ENCODE results near the gene RAD21L1.

Gene RAD21L1

GRCh38 chr20:1225783-1226654 lies at the start of gene RAD21L1:
TSS of gene RAD21L1 (plus strand) at chr20:1226044. CDS start at chr20:1228454, 2,410 bp downstream.
- CTCF ChIA-PET: interaction anchor here (0.6 to 1.1 kb wide), 2 partner anchors 17 to 36 kb away, joined by 3 to 5 read pairs; no protein-coding TSS in a partner anchor
- POLR2A ChIA-PET: interaction anchor here (0.8 to 1.0 kb wide), 4 partner anchors 23 to 99 kb away, joined by 3 read pairs; partner anchors contain the start of genes C20orf202 and SNPH
- DNase-seq (ENCODE audit: extremely low spot score): peak; percentile 98
- no peak for TF ChIP-seq ELF4 (IDR thresholded peaks at IDR 0.05)
- peak; percentile 93 for TF ChIP-seq L3MBTL2 (conservative IDR thresholded peaks at IDR 0.05)

GRCh38 chr20:1177680-1178079 lies 48.2 kb upstream of the RAD21L1 start:
- CTCF ChIA-PET: no interaction called here
- no peak for TF ChIP-seq CTBP1 (IDR thresholded peaks at IDR 0.05; ENCODE audit: borderline replicate concordance)
- TF ChIP-seq PKNOX1 (IDR thresholded peaks at IDR 0.05): peak; percentile 51

GRCh38 chr20:1178103-1178502 lies 47.7 kb upstream of the RAD21L1 start:
- POLR2A ChIA-PET: no interaction called here
- CTCF ChIA-PET: no interaction called here
- DNase-seq (ENCODE audit: extremely low spot score): no peak
- TF ChIP-seq CTBP1 (IDR thresholded peaks at IDR 0.05; ENCODE audit: borderline replicate concordance) (no peak), FOXK2 (IDR thresholded peaks at IDR 0.05) (no peak), SUZ12 (IDR thresholded peaks at IDR 0.05) (no peak), LEF1 (IDR thresholded peaks at IDR 0.05; ENCODE audit: borderline replicate concordance) (no peak), SP1 (IDR thresholded peaks at IDR 0.05) (no peak), BHLHE40 (IDR thresholded peaks at IDR 0.05; ENCODE audit: borderline replicate concordance) (no peak)

More at GRCh38 chr20:1177680-1178079, 48.2 kb upstream of the RAD21L1 start:
- peak; percentile 34 for DNase-seq (ENCODE audit: extremely low spot score)
- POLR2A ChIA-PET: no interaction called here

- ChIA-PET CTCF (no interaction called here), POLR2A (no interaction called here)
- TF ChIP-seq LEF1 (IDR thresholded peaks at IDR 0.05; ENCODE audit: borderline replicate concordance): no peak
- no peak for TF ChIP-seq SP1 (IDR thresholded peaks at IDR 0.05)
- no peak for TF ChIP-seq FOXA1 (IDR thresholded peaks at IDR 0.05)
- no peak for TF ChIP-seq HDGF (IDR thresholded peaks at IDR 0.05; ENCODE audit: borderline replicate concordance)
- TF ChIP-seq ZNF384 (IDR thresholded peaks at IDR 0.05): no peak
- no peak for TF ChIP-seq BHLHE40 (IDR thresholded peaks at IDR 0.05; ENCODE audit: borderline replicate concordance)
- no peak for TF ChIP-seq ARNT (IDR thresholded peaks at IDR 0.05)
- no peak for TF ChIP-seq SUZ12 (IDR thresholded peaks at IDR 0.05)
- no peak for TF ChIP-seq PKNOX1 (IDR thresholded peaks at IDR 0.05)
- no peak for TF ChIP-seq TARDBP (IDR thresholded peaks at IDR 0.05)
- no peak for TF ChIP-seq NFRKB (IDR thresholded peaks at IDR 0.05)
- no peak for TF ChIP-seq ELF4 (IDR thresholded peaks at IDR 0.05)
- TF ChIP-seq FOXK2 (IDR thresholded peaks at IDR 0.05): no peak
- no peak for TF ChIP-seq L3MBTL2 (conservative IDR thresholded peaks at IDR 0.05)
- TF ChIP-seq FOXM1 (IDR thresholded peaks at IDR 0.05; ENCODE audit: borderline replicate concordance): no peak
- no peak for TF ChIP-seq CTBP1 (IDR thresholded peaks at IDR 0.05; ENCODE audit: borderline replicate concordance)
- DNase-seq (ENCODE audit: extremely low spot score): no peak
Measured at GRCh38 chr20:1178623-1179022, 47.2 kb upstream of the RAD21L1 start.

- no peak for TF ChIP-seq FOXK2 (IDR thresholded peaks at IDR 0.05)
- no peak for TF ChIP-seq FOXA1 (IDR thresholded peaks at IDR 0.05)
- TF ChIP-seq BHLHE40 (IDR thresholded peaks at IDR 0.05; ENCODE audit: borderline replicate concordance): no peak
- TF ChIP-seq ELF4 (IDR thresholded peaks at IDR 0.05): no peak
- no peak for TF ChIP-seq HDGF (IDR thresholded peaks at IDR 0.05; ENCODE audit: borderline replicate concordance)
- TF ChIP-seq ARNT (IDR thresholded peaks at IDR 0.05): no peak
- no peak for TF ChIP-seq LEF1 (IDR thresholded peaks at IDR 0.05; ENCODE audit: borderline replicate concordance)
- TF ChIP-seq ZNF384 (IDR thresholded peaks at IDR 0.05): no peak
- DNase-seq (ENCODE audit: extremely low spot score): no peak
- ChIA-PET CTCF (no interaction called here), POLR2A (no interaction called here)
Measured at GRCh38 chr20:1180949-1181348, 44.9 kb upstream of the RAD21L1 start.

- no peak for DNase-seq (ENCODE audit: extremely low spot score)
- TF ChIP-seq ZNF384 (IDR thresholded peaks at IDR 0.05): no peak
- TF ChIP-seq LEF1 (IDR thresholded peaks at IDR 0.05; ENCODE audit: borderline replicate concordance): no peak
- TF ChIP-seq SUZ12 (IDR thresholded peaks at IDR 0.05): no peak
- no peak for TF ChIP-seq L3MBTL2 (conservative IDR thresholded peaks at IDR 0.05)
- TF ChIP-seq ARNT (IDR thresholded peaks at IDR 0.05): no peak
- TF ChIP-seq CTBP1 (IDR thresholded peaks at IDR 0.05; ENCODE audit: borderline replicate concordance): no peak
- no peak for TF ChIP-seq TARDBP (IDR thresholded peaks at IDR 0.05)
- no peak for TF ChIP-seq SP1 (IDR thresholded peaks at IDR 0.05)
- TF ChIP-seq NFRKB (IDR thresholded peaks at IDR 0.05): no peak
- TF ChIP-seq HDGF (IDR thresholded peaks at IDR 0.05; ENCODE audit: borderline replicate concordance): no peak
- TF ChIP-seq PKNOX1 (IDR thresholded peaks at IDR 0.05): no peak
- no peak for TF ChIP-seq FOXK2 (IDR thresholded peaks at IDR 0.05)
- TF ChIP-seq FOXM1 (IDR thresholded peaks at IDR 0.05; ENCODE audit: borderline replicate concordance): no peak
- no peak for TF ChIP-seq BHLHE40 (IDR thresholded peaks at IDR 0.05; ENCODE audit: borderline replicate concordance)
- TF ChIP-seq ELF4 (IDR thresholded peaks at IDR 0.05): no peak
- TF ChIP-seq FOXA1 (IDR thresholded peaks at IDR 0.05): no peak
- CTCF ChIA-PET: no interaction called here
- POLR2A ChIA-PET: no interaction called here
Measured at GRCh38 chr20:1182106-1182505, 43.7 kb upstream of the RAD21L1 start.
